Testis (tissue), 2 donors: ENCODE results near the gene RIOK3.

Experiments used
- POLR2A ChIP-seq: fragments of 450-650 bp; IDR thresholded peaks from one replicate; pipeline ENCODE4 v1.6.1; 2017; ENCODE audit warnings: antibody characterized with exemption, mild to moderate bottlenecking, moderate library complexity
- TF ChIP-seq, protein P1 (sequence below), 3 experiments: fragments of 450-650 bp in 2 of 3; fragments of 200-600 bp in 1 of 3; sonication (generic) in 1 of 3; IDR thresholded peaks; one replicate each; pipeline ENCODE4 v1.5.1; 2016 to 2019; ENCODE audit warnings: antibody characterized with exemption in 3 of 3, mild to moderate bottlenecking in 2 of 3, moderate library complexity in 1 of 3

DNA sequence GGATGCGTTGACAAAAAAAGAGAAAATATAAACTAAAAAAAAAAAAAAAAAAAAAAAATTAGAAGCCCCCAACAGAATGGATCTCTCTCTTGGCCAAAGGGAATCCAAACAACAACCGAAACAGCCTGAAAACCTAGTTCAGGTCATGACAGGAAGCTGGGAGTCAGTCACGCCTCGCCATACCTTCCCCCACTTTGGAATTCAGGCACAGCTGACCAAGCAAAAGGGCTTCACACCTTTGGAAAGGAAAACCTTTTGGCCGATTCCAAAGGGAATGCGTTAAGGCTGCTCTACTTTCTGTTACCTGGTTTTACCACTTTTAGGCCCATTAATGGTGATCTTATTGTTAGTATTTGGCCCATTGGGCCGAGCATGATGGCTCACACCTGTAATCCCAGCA lies 32.3 kb downstream of the RIOK3 start:
- TF ChIP-seq, protein P1, sequence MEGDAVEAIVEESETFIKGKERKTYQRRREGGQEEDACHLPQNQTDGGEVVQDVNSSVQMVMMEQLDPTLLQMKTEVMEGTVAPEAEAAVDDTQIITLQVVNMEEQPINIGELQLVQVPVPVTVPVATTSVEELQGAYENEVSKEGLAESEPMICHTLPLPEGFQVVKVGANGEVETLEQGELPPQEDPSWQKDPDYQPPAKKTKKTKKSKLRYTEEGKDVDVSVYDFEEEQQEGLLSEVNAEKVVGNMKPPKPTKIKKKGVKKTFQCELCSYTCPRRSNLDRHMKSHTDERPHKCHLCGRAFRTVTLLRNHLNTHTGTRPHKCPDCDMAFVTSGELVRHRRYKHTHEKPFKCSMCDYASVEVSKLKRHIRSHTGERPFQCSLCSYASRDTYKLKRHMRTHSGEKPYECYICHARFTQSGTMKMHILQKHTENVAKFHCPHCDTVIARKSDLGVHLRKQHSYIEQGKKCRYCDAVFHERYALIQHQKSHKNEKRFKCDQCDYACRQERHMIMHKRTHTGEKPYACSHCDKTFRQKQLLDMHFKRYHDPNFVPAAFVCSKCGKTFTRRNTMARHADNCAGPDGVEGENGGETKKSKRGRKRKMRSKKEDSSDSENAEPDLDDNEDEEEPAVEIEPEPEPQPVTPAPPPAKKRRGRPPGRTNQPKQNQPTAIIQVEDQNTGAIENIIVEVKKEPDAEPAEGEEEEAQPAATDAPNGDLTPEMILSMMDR (IDR thresholded peaks at IDR 0.05), result no peak
- TF ChIP-seq POLR2A, result no peak
